T47D (cell line): ENCODE results near the gene CDKL5.

Experiments used
- DNase-seq, 2 experiments: peaks; one replicate each; pipeline versions ENCODE4 v3.0.0 to v3.0.0-alpha.2; 2011 to 2012; ENCODE audit warnings: low read depth in 1 of 2, low spot score in 1 of 2
- JUND ChIP-seq: IDR thresholded peaks from 2 replicates; pipeline ENCODE4 v1.6.1; 2012; ENCODE audit warnings: low read depth
- in situ Hi-C: cut with HindIII; loops from 2 replicates; pipeline ENCODE4 v1.10.0; 2016; ENCODE audit warnings: low sequenced_read_pairs, low pct_unique_long_range_greater_than_20kb

CDKL5 gene

GRCh38 chrX:18598413-18598812 lies 173.0 kb downstream of the CDKL5 start:
- no peak for DNase-seq
- in situ Hi-C loops = no loop called here
- no peak for TF ChIP-seq JUND

- no peak for DNase-seq
- TF ChIP-seq JUND = no peak
- in situ Hi-C loops = no loop called here
These were observed 182.6 kb downstream of the CDKL5 start for GRCh38 chrX:18607966-18608365.

- TF ChIP-seq JUND = no peak
- DNase-seq = no peak
- in situ Hi-C loops = no loop called here
These were observed 188.7 kb downstream of the CDKL5 start for GRCh38 chrX:18613930-18614639.

GRCh38 chrX:18616688-18617406 lies 191.4 kb downstream of the CDKL5 start:
- in situ Hi-C loops = no loop called here
- TF ChIP-seq JUND = no peak
- DNase-seq = no peak

GRCh38 chrX:18617407-18617750 lies 192.0 kb downstream of the CDKL5 start:
- in situ Hi-C loops = no loop called here
- no peak for DNase-seq
- TF ChIP-seq JUND = no peak

GRCh38 chrX:18619288-18619687 lies 193.9 kb downstream of the CDKL5 start:
- no peak for TF ChIP-seq JUND
- in situ Hi-C loops = no loop called here

GRCh38 chrX:18620349-18620748 lies 194.9 kb downstream of the CDKL5 start:
- peak; percentile 66; the same call in 1 of the 2 replicates for TF ChIP-seq JUND
- peak in 1 of 2 experiments; percentile 71 for DNase-seq
- in situ Hi-C loops = no loop called here

More at GRCh38 chrX:18619288-18619687, 193.9 kb downstream of the CDKL5 start:
- no peak for DNase-seq

GRCh38 chrX:18624599-18624998 lies 199.2 kb downstream of the CDKL5 start:
- DNase-seq = no peak
- no peak for TF ChIP-seq JUND
- in situ Hi-C loops = no loop called here

- in situ Hi-C loops = no loop called here
- TF ChIP-seq JUND = no peak
- DNase-seq = no peak
These were observed 205.5 kb downstream of the CDKL5 start for GRCh38 chrX:18630934-18631333.

GRCh38 chrX:18638398-18638797 lies 213.0 kb downstream of the CDKL5 start:
- in situ Hi-C loops = no loop called here
- no peak for DNase-seq
- no peak for TF ChIP-seq JUND

- TF ChIP-seq JUND = no peak
- DNase-seq = no peak
- in situ Hi-C loops = no loop called here
These were observed 213.9 kb downstream of the CDKL5 start for GRCh38 chrX:18639280-18639679.

- no peak for DNase-seq
- TF ChIP-seq JUND = no peak
- in situ Hi-C loops = no loop called here
These were observed 215.3 kb downstream of the CDKL5 start for GRCh38 chrX:18640686-18641085.

- TF ChIP-seq JUND = no peak
- no peak for DNase-seq
- in situ Hi-C loops = no loop called here
These were observed 217.8 kb downstream of the CDKL5 start for GRCh38 chrX:18643243-18643642.
